CD4-positive, alpha-beta T cell treated with Interleukin-2 at 100 ng/mL for 4 hours (primary cell): Measurements from ENCODE around the gene MISP.
"Not testable (repeated sequence)": the region's sequence is repeated elsewhere in the genome, so short reads cannot be mapped to it uniquely, and the experiment has no call there.

Experiments used
- DNase-seq: peaks from one replicate; pipeline ENCODE4 v3.0.0-alpha.2; 2020; ENCODE audit warnings: low spot score

MISP gene

DNA sequence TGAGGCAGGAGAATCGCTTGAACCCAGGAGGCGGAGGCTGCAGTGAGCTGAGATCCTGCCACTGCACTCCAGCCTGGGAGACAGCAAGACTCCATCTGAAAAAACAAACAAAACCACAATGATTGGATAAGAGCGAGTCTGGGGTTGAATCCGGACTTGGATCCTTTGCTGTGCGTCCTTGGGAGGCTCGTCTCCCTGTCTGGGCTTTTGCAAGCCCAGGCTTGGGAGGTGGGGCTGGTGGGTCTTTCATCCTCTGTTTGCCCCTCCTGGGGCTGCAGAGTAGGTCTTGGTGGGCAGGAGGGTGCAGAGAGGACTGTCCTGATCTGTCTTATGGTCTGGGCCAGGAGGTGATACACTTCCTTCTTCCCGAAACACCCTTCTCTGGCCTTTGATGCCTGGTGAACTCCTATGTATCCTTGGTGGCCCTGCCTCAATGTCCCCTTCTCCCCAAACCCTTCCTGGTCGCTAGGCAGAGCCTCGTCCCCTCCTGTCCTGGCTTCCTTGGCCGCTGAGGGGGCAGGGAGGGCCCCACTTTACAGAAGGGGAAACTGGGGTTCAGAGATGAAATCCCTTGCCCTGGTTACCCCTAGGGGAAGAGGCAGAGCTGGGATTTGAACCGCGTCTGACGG, 25.3 kb upstream of the MISP start:
- DNase-seq, result no peak

DNA sequence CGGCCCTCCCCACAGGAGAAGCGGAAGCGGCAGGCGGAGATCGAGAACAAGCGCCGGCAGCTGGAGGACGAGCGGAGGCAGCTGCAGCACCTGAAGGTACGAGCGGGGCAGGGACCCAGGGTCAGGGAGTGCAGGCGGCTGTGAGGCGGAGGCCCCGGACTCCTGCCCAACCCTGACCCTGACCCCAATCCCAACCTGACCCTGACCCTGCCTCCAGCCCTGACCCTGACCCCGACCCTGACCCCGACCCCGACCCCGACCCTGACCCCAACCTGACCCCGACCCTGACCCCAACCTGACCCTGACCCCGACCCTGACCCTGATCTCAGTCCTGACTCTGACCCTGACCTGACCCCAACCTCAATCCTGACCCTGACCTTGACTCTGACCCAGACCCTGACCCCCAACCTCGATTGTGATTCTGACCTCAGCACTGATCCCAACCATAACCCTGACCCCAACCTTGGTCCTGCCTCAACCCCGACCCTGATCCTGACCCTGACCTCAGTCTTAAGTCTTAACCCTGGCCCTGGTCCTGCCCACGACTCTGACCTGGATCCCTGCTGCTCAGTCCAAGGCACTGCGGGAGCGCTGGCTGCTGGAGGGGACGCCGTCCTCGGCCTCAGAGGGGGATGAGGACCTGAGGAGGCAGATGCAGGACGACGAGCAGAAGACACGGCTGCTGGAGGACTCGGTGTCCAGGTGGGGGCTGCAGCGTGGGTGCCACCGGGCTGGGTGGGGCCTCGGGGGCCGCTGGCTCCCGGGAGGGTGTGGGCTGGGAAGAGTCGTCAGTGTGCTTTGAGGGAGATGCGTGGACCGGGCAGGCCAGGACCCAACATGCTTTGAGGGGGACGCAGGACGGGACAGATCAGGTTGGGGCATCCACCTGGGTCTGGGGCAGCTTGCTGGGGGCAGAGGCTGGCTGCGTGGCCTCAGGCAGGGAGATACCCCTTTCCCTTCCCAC, 23.6 kb upstream of the MISP start:
- DNase-seq, result no peak

DNA sequence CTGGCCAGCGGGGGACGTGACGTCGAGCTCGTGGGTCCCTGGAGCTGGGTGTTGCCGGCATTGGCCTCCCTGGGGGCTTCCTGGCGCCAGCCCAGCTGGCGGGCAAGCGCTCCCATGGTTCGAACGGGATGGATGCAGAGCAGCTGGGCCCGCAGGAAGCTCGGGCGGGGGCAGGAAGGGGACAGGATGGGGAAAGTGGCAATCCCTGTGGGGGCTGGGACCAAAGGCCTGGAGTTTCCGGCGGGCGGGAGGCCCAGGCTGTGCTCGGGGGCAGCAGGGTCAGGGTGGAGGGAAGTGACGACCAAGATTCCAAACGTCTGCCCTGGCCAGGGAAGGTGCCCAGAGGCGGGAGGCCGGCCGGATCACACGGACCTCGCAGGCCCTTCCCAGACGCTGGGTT, 22.9 kb upstream of the MISP start:
- no peak for DNase-seq

DNA sequence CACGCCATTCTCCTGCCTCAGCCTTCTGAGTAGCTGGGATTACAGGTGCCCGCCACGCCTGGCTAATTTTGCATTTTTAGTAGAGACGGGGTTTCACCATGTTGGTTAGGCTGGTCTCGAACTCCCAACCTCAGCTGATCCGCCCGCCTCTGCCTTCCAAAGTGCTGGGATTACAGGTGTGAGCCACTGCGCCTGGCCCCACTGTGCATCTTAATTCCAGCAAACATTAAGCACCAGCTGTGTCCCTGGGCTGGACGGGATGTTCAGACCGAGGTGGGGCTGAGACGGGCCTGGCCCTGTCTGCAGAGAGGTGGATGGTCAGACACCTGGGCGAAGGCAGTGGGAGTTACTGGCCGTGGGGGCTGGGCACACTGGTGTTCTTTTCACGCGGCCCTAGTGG, 21.3 kb upstream of the MISP start:
- DNase-seq, result not testable (repeated sequence)

DNA sequence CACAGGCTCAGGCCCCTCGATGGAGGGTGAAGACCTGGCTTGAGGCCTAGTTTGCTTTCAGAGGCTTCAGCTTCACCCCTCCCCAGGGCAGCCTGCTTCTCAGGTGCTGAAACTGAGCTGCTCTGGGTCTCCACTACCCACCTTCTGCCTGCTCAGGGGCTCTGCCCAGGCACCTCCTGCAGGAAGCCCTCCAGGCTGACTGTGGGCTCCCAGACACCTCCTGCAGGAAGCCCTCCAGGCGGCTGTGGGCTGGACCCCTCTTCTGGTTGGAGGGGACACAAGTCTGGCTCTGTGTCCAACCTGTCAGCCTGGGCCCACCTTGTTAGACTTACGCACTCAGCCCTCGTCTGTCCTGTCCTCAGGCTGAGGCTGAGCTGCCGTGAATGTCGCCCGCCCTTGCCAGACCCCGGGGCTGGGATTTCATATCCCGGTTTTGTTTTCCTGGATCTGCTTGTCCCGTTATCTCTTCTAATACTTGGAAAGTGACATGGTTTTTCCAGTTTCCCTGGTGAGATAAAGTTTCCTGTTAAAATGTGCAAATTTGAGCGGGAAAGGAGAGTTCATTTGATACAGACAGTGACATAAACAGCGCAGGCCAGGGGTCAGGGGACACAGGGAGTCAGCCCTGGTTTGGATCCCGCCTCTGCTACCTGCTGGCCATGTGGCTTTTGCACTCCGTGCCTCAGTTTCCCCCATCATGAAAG, 20.8 kb upstream of the MISP start:
- no peak for DNase-seq

DNA sequence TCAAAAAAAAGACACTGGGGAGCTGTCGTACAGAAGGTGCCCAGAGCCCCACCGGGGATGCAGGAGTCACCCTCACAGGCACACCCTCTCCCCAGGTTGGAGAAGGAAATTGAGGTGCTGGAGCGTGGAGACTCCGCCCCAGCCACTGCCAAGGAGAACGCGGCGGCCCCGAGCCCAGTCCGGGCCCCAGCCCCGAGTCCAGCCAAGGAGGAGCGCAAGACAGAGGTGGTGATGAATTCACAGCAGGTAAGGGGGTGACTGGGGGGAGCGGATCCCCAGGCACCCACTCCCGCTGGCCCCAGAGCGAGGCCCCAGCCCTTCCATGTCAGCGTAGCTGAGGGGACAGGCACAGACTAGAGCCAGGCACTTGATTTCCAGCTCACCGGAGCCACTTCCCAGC, 19.9 kb upstream of the MISP start:
- no peak for DNase-seq

DNA sequence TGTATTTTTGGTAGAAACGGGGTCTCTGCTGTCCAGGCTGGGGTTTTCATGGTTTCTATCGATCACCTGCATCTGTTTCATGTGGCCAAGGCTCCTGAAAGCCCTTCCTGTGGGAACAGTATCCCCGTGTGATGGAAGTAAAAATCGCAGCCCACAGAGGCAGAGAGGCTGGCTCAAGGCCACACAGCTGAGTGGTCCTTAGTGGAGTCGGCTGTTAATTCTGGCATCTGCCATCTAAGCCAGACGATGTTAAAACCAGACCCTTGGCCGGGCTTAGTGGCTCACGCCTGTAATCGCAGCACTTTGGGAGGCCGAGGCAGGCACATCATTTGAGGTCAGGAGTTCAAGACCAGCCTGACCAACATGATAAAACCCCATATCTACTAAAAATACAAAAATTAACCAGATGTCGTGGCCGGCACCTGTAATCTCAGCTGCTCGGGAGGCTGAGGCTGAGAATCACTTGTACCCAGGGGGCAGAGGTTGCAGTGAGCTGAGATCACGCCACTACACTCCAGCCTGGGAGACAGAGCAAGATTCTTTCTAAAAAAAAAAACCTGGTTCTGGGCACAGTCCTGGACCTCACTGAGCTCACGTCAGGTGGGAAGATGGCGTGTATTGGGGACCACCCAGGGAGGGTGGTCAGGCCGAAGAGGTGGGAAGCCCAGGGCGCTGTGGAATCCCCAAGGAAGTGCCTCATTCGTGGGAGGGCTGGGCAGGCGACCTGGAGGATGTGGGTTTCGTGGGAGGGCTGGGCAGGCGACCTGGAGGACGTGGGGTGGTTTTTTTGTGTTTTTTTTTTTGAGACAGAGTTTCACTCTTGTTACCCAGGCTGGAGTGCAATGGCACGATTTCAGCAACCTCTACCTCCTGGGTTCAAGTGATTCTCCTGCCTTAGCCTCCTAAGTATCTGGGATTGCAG, 18.5 kb upstream of the MISP start:
- DNase-seq, result no peak

DNA sequence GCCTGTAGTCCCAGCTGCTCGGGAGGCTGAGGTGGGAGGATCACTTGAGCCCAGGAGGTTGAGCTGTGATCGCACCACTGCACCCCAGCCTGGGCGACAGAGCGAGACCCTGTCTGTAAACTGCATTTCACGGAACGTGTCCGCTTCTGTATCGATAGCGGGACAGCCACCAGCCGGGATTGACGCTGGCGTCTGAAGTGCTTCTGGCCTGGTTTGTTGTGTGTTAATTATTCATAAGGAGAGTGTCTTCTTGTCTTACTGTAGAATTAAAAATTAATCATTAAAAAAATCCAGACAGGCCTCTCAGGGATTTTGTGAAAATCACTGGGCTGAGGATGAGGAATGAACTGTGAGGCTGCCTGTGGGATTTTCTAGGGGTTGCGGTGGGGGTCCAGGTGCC, 16.2 kb upstream of the MISP start:
- no peak for DNase-seq

DNA sequence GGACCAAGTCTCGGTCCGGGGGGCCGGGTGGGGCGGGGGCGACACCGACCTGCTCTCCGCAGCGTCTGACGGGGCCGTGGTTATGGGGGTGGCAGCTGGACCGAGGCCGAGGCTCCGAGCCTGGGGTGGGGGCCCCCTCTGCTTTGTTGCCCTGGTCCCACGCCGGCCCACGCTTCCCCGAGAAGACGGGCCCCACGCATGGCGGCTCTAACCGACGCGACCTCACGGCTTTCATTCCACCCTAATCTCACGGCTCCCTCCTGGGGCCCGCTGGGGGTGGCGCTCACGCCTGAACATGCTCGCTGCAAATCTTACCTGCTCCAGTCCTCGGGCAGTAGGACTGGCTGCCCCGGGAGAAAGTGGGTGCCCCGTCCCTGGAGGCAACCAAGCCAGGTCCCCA, 14.8 kb upstream of the MISP start:
- DNase-seq, result no peak

DNA sequence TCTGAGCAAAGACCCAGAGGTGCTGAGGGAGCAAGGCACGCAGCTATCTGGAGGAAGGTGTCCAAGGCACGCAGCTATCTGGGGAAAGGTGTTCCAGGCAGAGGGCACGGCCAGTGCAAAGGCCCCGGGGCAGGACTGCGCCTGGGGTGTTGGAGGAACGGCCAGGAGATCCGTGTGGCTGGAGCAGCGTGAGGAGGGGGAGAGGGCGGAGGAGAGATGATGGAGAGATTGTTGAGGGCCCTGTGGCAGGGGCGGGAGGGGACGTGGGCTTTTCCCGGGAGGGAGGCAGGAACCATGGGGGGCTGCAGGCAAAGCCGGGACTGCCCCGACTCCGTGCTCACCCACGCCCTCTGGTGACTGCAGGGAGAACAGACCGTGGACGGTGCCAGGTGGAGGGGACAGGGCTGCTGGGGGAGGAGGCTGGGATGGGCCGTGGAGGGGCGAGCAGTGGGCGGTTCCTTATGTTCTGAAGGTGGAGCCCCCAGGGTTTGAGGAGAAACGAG, 13.3 kb upstream of the MISP start:
- DNase-seq, result peak; percentile 58

DNA sequence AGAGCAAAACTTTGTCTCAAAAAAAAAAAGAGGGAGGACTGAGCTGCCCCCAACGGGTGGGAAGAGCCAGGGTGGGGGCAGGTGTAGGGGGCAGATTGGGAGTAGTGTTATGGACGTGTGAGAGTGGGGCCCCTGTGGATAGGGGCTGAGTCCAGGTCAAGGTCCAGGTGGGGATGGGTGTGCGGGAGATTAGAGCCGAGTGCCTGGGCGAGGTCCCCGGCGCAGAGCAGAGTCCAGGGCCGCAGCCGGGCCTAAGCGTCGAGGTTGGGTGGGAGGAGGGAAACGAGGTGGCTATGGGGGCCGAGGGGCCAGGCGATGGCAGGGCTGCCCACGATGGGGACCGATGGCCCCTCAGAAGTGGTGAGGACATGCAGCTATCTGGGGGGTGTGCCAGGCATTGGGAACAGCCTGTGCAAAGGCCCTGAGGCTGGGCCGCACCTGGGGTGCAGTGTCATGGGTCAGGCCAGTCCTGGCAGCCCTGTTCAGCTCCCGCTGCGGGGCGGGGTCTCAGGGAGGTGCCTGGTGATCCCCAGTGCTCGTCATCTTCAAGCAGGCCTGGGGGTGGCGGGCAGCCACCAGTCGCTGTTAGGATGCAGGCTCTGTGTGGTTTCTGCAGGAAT, 12.3 kb upstream of the MISP start:
- no peak for DNase-seq

DNA sequence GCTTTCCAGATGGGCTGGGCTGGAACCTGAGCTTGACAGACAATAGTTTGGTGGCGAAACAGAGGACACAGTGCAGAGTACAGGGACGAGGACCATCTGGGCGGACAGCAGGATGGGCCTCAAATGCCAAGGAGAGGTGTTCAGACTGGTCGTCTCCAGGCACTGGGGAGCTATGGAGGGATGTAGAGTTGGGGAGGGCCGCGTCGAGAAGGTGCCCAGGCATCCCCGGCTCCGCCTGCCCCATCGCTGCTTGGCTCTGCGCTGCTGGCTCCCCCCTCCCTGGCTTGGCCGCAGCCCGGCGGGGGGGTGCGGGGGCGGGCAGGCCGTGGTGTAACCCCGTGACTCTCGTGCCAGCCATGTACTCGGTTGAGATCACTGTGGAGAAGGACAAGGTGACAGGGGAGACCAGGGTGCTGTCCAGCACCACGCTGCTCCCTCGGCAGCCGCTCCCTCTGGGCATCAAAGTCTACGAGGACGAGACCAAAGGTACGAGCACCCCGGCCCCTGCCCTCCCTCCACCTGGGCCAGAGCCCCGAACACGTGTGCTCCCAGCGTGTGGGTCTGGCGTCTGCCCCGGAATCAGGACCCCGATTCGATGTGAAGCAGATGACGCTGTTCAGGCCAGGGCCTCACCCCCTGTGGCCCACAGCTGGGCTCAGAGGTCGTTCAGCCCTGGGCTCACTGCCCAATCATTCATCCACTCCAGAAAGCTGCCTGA, 10.8 kb upstream of the MISP start:
- DNase-seq, result no peak

DNA sequence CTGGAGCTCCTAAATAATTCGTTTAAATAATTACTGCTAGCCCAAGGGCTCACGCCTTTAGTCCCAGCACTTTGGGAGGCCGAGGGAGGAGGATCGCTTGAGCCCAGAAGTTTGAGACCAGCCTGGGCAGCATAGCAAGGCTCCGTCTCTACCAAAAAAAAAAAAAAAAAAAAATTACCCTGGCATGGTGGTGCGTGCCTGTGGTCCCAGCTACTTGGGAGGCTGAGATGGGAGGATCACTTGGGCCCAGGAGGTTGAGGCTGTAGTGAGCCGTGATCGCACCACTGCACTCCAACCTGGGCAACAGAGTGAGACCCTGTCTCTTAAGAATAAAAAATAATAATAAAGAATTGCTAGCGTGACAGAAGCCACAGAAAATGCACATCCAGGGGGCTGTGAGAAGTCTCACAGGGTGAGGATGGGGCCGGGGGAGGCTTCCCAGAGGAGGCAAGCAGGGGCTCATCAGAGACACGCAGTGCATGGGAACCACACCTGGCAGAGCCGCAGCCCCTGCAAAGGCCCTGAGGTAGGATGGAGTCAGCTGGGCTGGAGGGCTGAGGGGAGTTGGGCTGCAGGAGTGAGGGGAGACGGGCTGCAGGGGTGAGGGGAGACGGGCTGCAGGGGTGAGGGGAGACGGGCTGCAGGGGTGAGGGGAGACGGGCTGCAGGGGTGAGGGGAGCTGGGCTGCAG, 10.0 kb upstream of the MISP start:
- not testable (repeated sequence) for DNase-seq

DNA sequence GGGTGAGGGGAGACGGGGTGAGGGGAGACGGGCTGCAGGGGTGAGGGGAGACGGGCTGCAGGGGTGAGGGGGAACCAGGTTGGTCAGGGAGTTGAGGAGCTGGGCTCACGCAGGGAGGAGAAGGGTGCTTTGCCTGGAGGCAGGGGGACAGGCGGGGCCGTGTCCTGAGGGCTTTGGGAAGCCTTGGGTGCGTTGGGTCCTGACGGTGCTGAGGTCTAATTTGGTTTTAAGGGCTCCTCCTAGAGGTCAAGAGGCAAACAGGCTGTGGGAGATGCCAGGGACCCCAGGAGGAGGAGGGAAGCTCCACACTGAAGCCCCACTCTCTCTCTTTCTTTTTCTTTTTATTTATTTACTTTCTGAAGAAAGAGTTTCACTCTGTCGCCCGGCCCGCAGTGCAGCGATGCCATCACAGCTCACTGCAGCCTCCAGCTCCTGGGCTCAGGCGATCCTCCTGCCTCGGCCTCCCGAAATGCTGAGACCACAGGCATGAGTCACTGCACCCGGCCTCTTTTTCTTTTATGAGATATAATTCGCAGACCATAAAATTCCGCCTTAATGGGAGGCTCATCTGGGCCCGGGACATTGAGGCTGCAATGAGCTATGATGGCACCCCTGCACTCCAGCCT, 9.3 kb upstream of the MISP start:
- no peak for DNase-seq

DNA sequence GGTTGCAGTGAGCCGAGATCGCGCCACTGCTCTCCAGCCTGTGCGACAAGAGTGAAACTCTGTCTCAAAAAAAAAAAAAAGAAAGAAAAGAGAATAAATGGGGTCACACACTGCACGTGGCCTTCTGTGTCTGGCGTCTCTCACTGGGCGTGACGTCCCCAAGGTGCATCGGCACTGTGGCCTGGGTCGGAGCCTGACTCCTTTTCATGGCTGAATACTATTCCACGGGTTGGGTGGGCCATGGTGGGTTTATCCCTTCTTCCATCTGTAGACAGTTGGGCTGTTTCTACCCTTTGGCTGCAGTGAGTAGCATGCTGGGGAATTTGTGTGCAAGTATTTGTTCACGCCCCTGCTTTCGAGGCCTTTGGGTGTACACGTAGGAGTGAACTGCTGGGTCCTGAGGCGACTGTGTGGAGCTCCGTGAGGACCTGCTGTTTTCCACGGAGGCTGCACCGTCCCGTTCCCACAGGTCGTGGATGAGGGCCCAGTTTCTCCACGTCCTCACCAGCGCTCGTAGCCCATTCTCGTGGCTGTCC, 8.3 kb upstream of the MISP start:
- DNase-seq, result no peak

DNA sequence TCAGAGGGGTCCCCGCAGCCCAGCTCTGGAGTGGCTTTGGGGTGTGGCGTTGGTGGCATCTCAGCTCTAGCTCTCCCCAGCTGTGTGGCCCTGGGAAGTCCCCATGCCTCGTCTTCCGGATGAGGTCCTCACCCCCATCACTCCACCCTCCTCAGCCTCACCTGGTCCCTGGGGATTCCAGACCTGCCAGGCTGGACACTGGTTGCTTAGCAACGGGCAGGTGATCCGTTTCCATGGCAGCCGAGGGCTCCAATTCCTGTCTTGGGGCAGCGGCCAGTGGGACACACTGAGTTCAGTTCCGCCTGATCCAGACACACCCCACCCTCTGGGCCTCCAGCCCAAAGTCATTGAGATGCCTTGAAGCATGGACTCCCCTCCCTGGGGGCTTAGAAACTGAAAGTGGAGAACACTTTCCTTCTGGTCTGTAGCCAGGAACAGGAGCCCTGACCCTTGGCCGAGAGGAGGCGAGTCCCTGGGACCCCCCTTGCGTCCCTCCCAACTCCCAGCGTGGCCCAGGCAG, 7.7 kb upstream of the MISP start:
- no peak for DNase-seq

DNA sequence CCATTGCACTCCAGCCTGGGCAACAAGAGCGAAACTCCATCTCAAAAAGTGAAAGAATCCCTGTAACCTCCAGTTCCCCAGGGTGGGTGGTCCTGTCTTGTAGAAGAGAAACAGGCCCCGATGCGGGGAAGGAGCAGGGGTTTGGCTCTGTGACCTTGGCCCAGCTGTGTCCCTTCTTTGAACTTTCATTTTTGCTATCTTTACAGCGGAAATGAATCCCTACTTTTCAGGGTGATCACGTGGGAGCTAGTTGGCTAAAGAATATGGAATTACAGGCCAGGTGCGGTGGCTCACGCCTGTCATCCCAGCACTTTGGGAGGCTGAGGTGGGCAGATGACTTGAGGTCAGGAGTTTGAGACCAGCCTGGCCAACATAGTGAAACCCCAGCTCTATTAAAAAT, 5.8 kb upstream of the MISP start:
- DNase-seq, result not testable (repeated sequence)

DNA sequence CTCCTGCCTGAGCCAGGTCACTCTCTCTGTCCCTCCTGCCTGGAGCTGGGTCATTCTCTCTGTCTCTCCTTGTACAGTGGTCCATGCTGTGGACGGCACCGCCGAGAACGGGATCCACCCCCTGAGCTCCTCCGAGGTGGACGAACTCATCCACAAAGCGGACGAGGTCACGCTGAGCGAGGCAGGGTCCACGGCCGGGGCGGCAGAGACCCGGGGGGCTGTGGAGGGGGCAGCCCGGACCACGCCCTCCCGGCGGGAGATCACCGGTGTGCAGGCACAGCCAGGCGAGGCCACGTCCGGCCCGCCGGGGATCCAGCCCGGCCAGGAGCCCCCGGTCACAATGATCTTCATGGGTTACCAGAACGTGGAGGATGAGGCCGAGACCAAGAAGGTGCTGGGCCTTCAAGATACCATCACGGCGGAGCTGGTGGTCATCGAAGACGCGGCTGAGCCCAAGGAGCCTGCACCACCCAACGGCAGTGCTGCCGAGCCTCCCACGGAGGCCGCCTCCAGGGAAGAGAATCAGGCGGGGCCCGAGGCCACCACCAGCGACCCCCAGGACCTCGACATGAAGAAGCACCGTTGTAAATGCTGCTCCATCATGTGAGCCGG, 4.6 kb upstream of the MISP start:
- no peak for DNase-seq
